HepG2 (cell line): ENCODE data around the gene LMCD1. TPM values are rescaled to one million over a fixed set of nuclear protein-coding genes. Genes with fewer than 3 reads are reported as not detected.

Experiments used
- ATAC-seq: fragments of 200-7000 bp; cut with Tn5 transposase; 3 replicates; pipeline ENCODE4 v1.9.1; 2020; ENCODE audit warnings: mild to moderate bottlenecking, moderate library complexity
- BruUV-seq: library from RNA; stranded (reverse); fragments of 400-500 nt; replicated peaks from 2 replicates; lab custom pipeline; 2021; lab: Mats Ljungman, UMichigan
- CTCF ChIA-PET: fragments of 300-600 bp; formaldehyde crosslinking; extraction: SDS; loops from one replicate; lab custom pipeline; 2021; ENCODE audit warnings: low total read pairs, inconsistent platforms, low intra/inter-chr PET ratio; lab: Yijun Ruan, JAX
- POLR2A ChIA-PET: fragments of 350-600 bp; sonication (Branson Sonifier 250); formaldehyde crosslinking; loops from one replicate; lab custom pipeline; 2020; ENCODE audit warnings: antibody characterized with exemption, inconsistent platforms; lab: Yijun Ruan, JAX
- DNase-seq: peaks from one replicate; pipeline ENCODE4 v3.0.0-alpha.2; 2015; ENCODE audit warnings: low spot score
- FAIRE-seq: peaks from 3 replicates; lab custom pipeline; 2011; peaks lifted over from hg19 to GRCh38; lab: Jason Lieb, UNC
- H2AFZ ChIP-seq: one replicate; pipeline ENCODE4 v1.6.1; 2011; ENCODE audit warnings: low read length, inconsistent platforms
- H3K27ac ChIP-seq: fragments of 300-600 bp; 3 replicates; pipeline ENCODE4 v1.8.0; 2011; ENCODE audit warnings: mixed run types, mild to moderate bottlenecking, mixed read lengths, low read length, inconsistent platforms; ENCODE audit not compliant: insufficient read depth; ENCODE audit errors: extremely low read length
- H3K27me3 ChIP-seq, 2 experiments: fragments of 200-600 bp in 1 of 2; 2 replicates in 1 of 2; 3 replicates in 1 of 2; pipeline versions ENCODE4 v1.6.0 to v1.8.0; 2011; ENCODE audit warnings: low read length in 2 of 2, mild to moderate bottlenecking in 2 of 2, moderate library complexity in 2 of 2, inconsistent platforms in 1 of 2; ENCODE audit not compliant: insufficient read depth in 2 of 2, control insufficient read depth in 1 of 2
- H3K36me3 ChIP-seq, 2 experiments: fragments of 200-600 bp in 1 of 2; replicated peaks in 1 of 2; 2 replicates in 1 of 2; 3 replicates in 1 of 2; pipeline versions ENCODE4 v1.5.1 to v1.8.0; 2011; ENCODE audit warnings: low read length in 2 of 2, inconsistent platforms in 1 of 2; ENCODE audit not compliant: insufficient read depth in 2 of 2, control insufficient read depth in 1 of 2
- H3K4me1 ChIP-seq: 2 replicates; pipeline ENCODE4 v1.5.1; 2012; ENCODE audit warnings: low read length, inconsistent platforms; ENCODE audit not compliant: insufficient read depth
- H3K4me2 ChIP-seq: 2 replicates; pipeline ENCODE4 v1.6.0; 2011; ENCODE audit warnings: low read depth, low read length, inconsistent platforms
- H3K4me3 ChIP-seq, 3 experiments: fragments of 200-600 bp in 1 of 3; sonication (generic), shearing (Covaris generic) in 1 of 3; replicated peaks in 1 of 3; 2 replicates each; pipeline ENCODE4 v1.5.1; 2011 to 2016; ENCODE audit warnings: low read length in 3 of 3, inconsistent platforms in 2 of 3, low read depth in 2 of 3, mild to moderate bottlenecking in 2 of 3, control low read depth in 1 of 3, mixed read lengths in 1 of 3; ENCODE audit not compliant: insufficient read depth in 1 of 3
- H3K79me2 ChIP-seq: one replicate; pipeline ENCODE4 v1.6.1; 2011; ENCODE audit warnings: low read length, inconsistent platforms; ENCODE audit not compliant: insufficient read depth
- H3K9ac ChIP-seq: 2 replicates; pipeline ENCODE4 v1.6.0; 2011; ENCODE audit warnings: mild to moderate bottlenecking, low read depth, low read length, inconsistent platforms; ENCODE audit not compliant: insufficient read depth
- H3K9me3 ChIP-seq: 2 replicates; pipeline ENCODE4 v1.5.1; 2012; ENCODE audit warnings: mild to moderate bottlenecking, low read length
- H4K20me1 ChIP-seq: 2 replicates; pipeline ENCODE4 v1.6.0; 2011; ENCODE audit warnings: inconsistent platforms, mild to moderate bottlenecking, low read length, moderate library complexity; ENCODE audit not compliant: insufficient read depth
- AGO1 ChIP-seq: fragments of 200-400 bp; formaldehyde crosslinking; IDR thresholded peaks from 2 replicates; pipeline ENCODE4 v1.6.1; 2017; ENCODE audit warnings: mild to moderate bottlenecking, low read depth, low read length, moderate library complexity; ENCODE audit not compliant: poor library complexity, severe bottlenecking
- AGO2 ChIP-seq: fragments of 200-400 bp; formaldehyde crosslinking; optimal IDR thresholded peaks from 2 replicates; pipeline ENCODE3; 2017; ENCODE audit warnings: mild to moderate bottlenecking, low read depth, low read length, moderate library complexity
- AKAP8 ChIP-seq: sonication (generic); formaldehyde crosslinking; IDR thresholded peaks from 2 replicates; pipeline ENCODE4 v1.5.1; 2020; ENCODE audit warnings: mild to moderate bottlenecking, missing genetic modification reagents
- CSRNP1 ChIP-seq: sonication (generic); formaldehyde crosslinking; IDR thresholded peaks from 2 replicates; pipeline ENCODE4 v1.8.1; 2023; ENCODE audit warnings: mild to moderate bottlenecking, missing genetic modification reagents
- FOXK1 ChIP-seq: sonication (generic); formaldehyde crosslinking; IDR thresholded peaks from 2 replicates; pipeline ENCODE4 v1.4.0; 2020; ENCODE audit warnings: low read depth, missing genetic modification reagents, borderline replicate concordance
- KDM2A ChIP-seq: sonication (generic); formaldehyde crosslinking; IDR thresholded peaks from 2 replicates; pipeline ENCODE4 v1.4.0; 2020; ENCODE audit warnings: low read depth, missing genetic modification reagents, borderline replicate concordance
- NFAT5 ChIP-seq: sonication (generic); formaldehyde crosslinking; IDR thresholded peaks from 2 replicates; pipeline ENCODE4 v1.4.0; 2020; ENCODE audit warnings: missing genetic modification reagents
- NFE2L1 ChIP-seq: sonication (generic); formaldehyde crosslinking; IDR thresholded peaks from 2 replicates; pipeline ENCODE4 v1.4.0; 2020; ENCODE audit warnings: missing genetic modification reagents, mild to moderate bottlenecking, borderline replicate concordance
- NFKB2 ChIP-seq: sonication (generic); formaldehyde crosslinking; IDR thresholded peaks from 2 replicates; pipeline ENCODE4 v1.4.0; 2020; ENCODE audit warnings: missing genetic modification reagents, borderline replicate concordance
- POLR2A ChIP-seq, 2 experiments: IDR thresholded peaks; 2 replicates each; pipeline ENCODE4 v1.6.1; 2011; ENCODE audit warnings: low read depth in 2 of 2, low read length in 2 of 2, mild to moderate bottlenecking in 1 of 2, moderate library complexity in 1 of 2; ENCODE audit not compliant: insufficient read depth in 1 of 2
- RBM22 ChIP-seq: fragments of 200-400 bp; formaldehyde crosslinking; optimal IDR thresholded peaks from 2 replicates; pipeline ENCODE3; 2017; ENCODE audit warnings: mild to moderate bottlenecking, low read length, moderate library complexity
- SNRNP70 ChIP-seq: fragments of 200-400 bp; formaldehyde crosslinking; IDR thresholded peaks from 2 replicates; pipeline ENCODE4 v1.6.1; 2017; ENCODE audit warnings: mild to moderate bottlenecking, low read depth, low read length, moderate library complexity
- ZMYM4 ChIP-seq: sonication (generic); formaldehyde crosslinking; IDR thresholded peaks from 2 replicates; pipeline ENCODE4 v1.8.1; 2023; ENCODE audit warnings: mild to moderate bottlenecking, missing genetic modification reagents
- ZNF547 ChIP-seq: sonication (generic); formaldehyde crosslinking; IDR thresholded peaks from 2 replicates; pipeline ENCODE4 v1.5.1; 2020; ENCODE audit warnings: mild to moderate bottlenecking, missing genetic modification reagents
- ZNF556 ChIP-seq: sonication (generic); formaldehyde crosslinking; IDR thresholded peaks from 2 replicates; pipeline ENCODE4 v1.4.0; 2020; ENCODE audit warnings: mild to moderate bottlenecking, missing genetic modification reagents, borderline replicate concordance
- WGBS: methylation state at CpG from one replicate; pipeline ENCODE4 v1.1.6; 2017; ENCODE audit warnings: low lambda C conversion rate; 5-methylcytosine and 5-hydroxymethylcytosine counted together
- in situ Hi-C: cut with HindIII; loops from 2 replicates; pipeline ENCODE4 v1.10.0; 2017; ENCODE audit warnings: low pct_unique_long_range_greater_than_20kb; ENCODE audit not compliant: extremely low pct_ligation_motif_present
- intact Hi-C: fragments of 100-400 bp; cut with micrococcal nuclease; formaldehyde crosslinking; loops from one replicate; pipeline ENCODE4 v1.10.0; 2022; ENCODE audit not compliant: unreplicated experiment
- polyA plus RNA-seq, 8 experiments: library from polyadenylated mRNA; depleted of rRNA in 3 of 8; stranded (reverse) in 7 of 8; unstranded in 1 of 8; fragments of >200 nt; fragmentation: Illumina TruSeq in 4 of 8; extraction: Trizol in 4 of 8; gene quantifications; 2 replicates each; pipeline versions ENCODE4 v1.2.1 to v1.2.3, GENCODE V29; 2011 to 2016; ENCODE audit warnings: low read depth in 4 of 8, missing spikeins in 1 of 8, mixed read lengths in 1 of 8; ENCODE audit not compliant: insufficient read depth in 1 of 8
- total RNA-seq, 5 experiments: library from RNA; depleted of rRNA; stranded (reverse); fragments of >200 nt; fragmentation: Illumina TruSeq; extraction: Trizol; gene quantifications; 2 replicates each; pipeline ENCODE4 v1.2.3, GENCODE V29; 2016; ENCODE audit warnings: low read depth in 1 of 5

LMCD1 gene
- total and polyA plus RNA-seq, 2 of the 13 experiments (the other 11 are each of a cell fraction or from before 2014, with no cell fraction given): 6.2 to 7.1 TPM

- TF ChIP-seq NFE2L1 (CRISPR knock-in tag) (no peak), FOXK1 (CRISPR knock-in tag) (no peak), ZNF547 (CRISPR knock-in tag) (no peak), ZMYM4 (CRISPR knock-in tag) (no peak)
Observed at GRCh38 chr3:8610951-8611350, 109.3 kb downstream of the LMCD1 start (continued).

- Histone ChIP-seq H3K27ac (no peak overlapping the region), H3K4me1 (no peaks in the 10 kb centered on the region), H4K20me1 (no peaks in the 10 kb centered on the region), H3K4me2 (no peak overlapping the region), H2AFZ (no peak overlapping the region), H3K9me3 (no peaks in the 10 kb centered on the region), H3K9ac (no peak overlapping the region), H3K4me3 (no peak overlapping the region), H3K36me3 (peaks cover 8 to 38% of the 10 kb centered on the region in 2 experiments; a peak in 3 of 5 replicates), H3K27me3 (no peaks in the 10 kb centered on the region), H3K79me2 (no peaks in the 10 kb centered on the region)
- FAIRE-seq: no peak
- ChIA-PET CTCF (no interaction called here), POLR2A (no interaction called here)
- no peak for DNase-seq
- in situ Hi-C loops (no loop called here), intact Hi-C loops (no loop called here)
- ATAC-seq: peak; percentile 48
- BruUV-seq: no TSS peak
- WGBS: 92% methylated on average over 4 of the region's 5 CpGs
- TF ChIP-seq CSRNP1 (CRISPR knock-in tag): no peak
- TF ChIP-seq AKAP8 (CRISPR knock-in tag): 0 out of 2 replicates have a peak, but pooled peaks have one; percentile 22
- peak; percentile 22 for TF ChIP-seq AGO1
- TF ChIP-seq ZNF556 (CRISPR knock-in tag): no peak
- TF ChIP-seq NFAT5: 0 out of 2 replicates have a peak, but pooled peaks have one; percentile 41
- TF ChIP-seq POLR2A (IDR thresholded peaks at IDR 0.05; ENCODE audit: insufficient read depth in 1 of 2, low read depth in 2 of 2, low read length in 2 of 2): peak in 1 of 2 experiments; percentile 29; a peak in 2 of 4 replicates
- TF ChIP-seq RBM22: peak; percentile 6
- peak; percentile 20; the same call in 1 of the 2 replicates for TF ChIP-seq KDM2A (CRISPR knock-in tag)
- TF ChIP-seq NFKB2 (CRISPR knock-in tag): 0 out of 2 replicates have a peak, but pooled peaks have one; percentile 23
- no peak for TF ChIP-seq SNRNP70
- peak; percentile 31 for TF ChIP-seq AGO2
Observed at GRCh38 chr3:8617921-8618320, 116.3 kb downstream of the LMCD1 start.
